ENCODE results near the gene FERMT3. TPM values are rescaled to one million over a fixed set of nuclear protein-coding genes. Genes with fewer than 3 reads are reported as not detected.

Gene FERMT3
- total and polyA plus RNA-seq, 2 of the 13 experiments (the other 11 are each of a cell fraction or from before 2014, with no cell fraction given): 0.29 TPM; not detected in 1

DNA sequence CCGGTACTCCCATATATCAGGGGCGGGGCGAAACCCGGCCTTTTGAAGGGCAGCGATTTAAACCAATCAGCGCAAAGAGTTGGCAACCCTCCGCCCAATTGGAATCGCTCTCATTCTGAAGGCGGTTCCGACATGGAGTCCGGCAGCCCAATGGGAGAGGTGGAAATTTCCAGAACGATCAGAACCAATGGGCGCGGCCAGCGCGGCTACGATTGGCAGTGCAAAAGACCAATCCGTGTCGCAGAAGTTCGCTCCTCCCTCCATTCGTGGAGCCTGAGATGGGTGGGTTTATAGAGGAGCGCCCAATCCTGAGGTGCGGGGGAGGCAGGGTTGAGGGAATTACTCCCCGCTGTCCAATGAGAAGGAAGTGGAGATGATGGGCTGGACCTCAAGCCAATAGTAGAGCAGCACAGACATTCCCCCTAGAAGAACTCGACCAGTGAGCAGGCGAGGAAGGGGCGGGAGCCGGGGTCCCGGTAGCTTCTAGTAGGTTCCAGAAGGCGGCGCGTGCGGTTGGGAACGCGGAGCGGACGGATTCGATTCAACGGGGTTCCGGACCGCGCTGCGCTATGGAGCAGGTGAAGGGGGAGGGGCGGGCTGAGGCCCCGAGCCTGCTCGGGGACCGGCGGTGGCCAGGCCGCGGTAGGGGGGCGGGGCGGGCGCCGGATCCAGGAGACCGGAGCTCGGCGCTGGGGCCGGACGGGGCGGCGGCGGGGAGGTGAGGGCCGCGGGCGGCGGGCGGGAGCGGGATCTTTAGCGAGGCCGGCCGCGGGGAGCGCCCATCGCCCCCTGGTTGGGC, 20.6 kb upstream of the FERMT3 start, which contains the start of gene STIP1 (continued):
- TF ChIP-seq, protein P1, sequence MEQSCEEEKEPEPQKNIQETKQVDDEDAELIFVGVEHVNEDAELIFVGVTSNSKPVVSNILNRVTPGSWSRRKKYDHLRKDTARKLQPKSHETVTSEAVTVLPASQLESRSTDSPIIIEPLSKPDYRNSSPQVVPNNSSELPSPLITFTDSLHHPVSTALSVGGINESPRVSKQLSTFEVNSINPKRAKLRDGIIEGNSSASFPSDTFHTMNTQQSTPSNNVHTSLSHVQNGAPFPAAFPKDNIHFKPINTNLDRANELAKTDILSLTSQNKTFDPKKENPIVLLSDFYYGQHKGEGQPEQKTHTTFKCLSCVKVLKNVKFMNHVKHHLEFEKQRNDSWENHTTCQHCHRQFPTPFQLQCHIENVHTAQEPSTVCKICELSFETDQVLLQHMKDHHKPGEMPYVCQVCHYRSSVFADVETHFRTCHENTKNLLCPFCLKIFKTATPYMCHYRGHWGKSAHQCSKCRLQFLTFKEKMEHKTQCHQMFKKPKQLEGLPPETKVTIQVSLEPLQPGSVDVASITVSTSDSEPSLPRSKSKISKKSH (CRISPR knock-in tag; IDR thresholded peaks at IDR 0.05; ENCODE audit: borderline replicate concordance): no peak
- TF ChIP-seq ZSCAN25 (CRISPR knock-in tag; IDR thresholded peaks at IDR 0.05): no peak
- no peak for TF ChIP-seq ZNF761 (CRISPR knock-in tag; conservative IDR thresholded peaks at IDR 0.05)
- TF ChIP-seq ZFY (CRISPR knock-in tag; IDR thresholded peaks at IDR 0.05): no peak
- no peak for TF ChIP-seq SALL2 (CRISPR knock-in tag; IDR thresholded peaks at IDR 0.05)
- TF ChIP-seq HIVEP1 (CRISPR knock-in tag; IDR thresholded peaks at IDR 0.05): no peak
- no peak for TF ChIP-seq MBNL3 (CRISPR knock-in tag; conservative IDR thresholded peaks at IDR 0.05)
- no peak for TF ChIP-seq BCL6 (CRISPR knock-in tag; IDR thresholded peaks at IDR 0.05)
- TF ChIP-seq, protein P2, sequence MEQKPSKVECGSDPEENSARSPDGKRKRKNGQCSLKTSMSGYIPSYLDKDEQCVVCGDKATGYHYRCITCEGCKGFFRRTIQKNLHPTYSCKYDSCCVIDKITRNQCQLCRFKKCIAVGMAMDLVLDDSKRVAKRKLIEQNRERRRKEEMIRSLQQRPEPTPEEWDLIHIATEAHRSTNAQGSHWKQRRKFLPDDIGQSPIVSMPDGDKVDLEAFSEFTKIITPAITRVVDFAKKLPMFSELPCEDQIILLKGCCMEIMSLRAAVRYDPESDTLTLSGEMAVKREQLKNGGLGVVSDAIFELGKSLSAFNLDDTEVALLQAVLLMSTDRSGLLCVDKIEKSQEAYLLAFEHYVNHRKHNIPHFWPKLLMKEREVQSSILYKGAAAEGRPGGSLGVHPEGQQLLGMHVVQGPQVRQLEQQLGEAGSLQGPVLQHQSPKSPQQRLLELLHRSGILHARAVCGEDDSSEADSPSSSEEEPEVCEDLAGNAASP (CRISPR knock-in tag; IDR thresholded peaks at IDR 0.05; ENCODE audit: borderline replicate concordance): peak; percentile 49; the same call in 1 of the 2 replicates
- TF ChIP-seq SMAD1 (CRISPR knock-in tag; IDR thresholded peaks at IDR 0.05; ENCODE audit: borderline replicate concordance, low read depth): no peak
- TF ChIP-seq TBX3 (IDR thresholded peaks at IDR 0.05; ENCODE audit: borderline replicate concordance): peak; percentile 90; the same call in 1 of the 2 replicates
- peak; percentile 40; the same call in 1 of the 2 replicates for TF ChIP-seq ZNF775 (CRISPR knock-in tag; IDR thresholded peaks at IDR 0.05; ENCODE audit: borderline replicate concordance)
- TF ChIP-seq ZNF83 (CRISPR knock-in tag; IDR thresholded peaks at IDR 0.05; ENCODE audit: borderline replicate concordance): no peak
- TF ChIP-seq, protein P3, sequence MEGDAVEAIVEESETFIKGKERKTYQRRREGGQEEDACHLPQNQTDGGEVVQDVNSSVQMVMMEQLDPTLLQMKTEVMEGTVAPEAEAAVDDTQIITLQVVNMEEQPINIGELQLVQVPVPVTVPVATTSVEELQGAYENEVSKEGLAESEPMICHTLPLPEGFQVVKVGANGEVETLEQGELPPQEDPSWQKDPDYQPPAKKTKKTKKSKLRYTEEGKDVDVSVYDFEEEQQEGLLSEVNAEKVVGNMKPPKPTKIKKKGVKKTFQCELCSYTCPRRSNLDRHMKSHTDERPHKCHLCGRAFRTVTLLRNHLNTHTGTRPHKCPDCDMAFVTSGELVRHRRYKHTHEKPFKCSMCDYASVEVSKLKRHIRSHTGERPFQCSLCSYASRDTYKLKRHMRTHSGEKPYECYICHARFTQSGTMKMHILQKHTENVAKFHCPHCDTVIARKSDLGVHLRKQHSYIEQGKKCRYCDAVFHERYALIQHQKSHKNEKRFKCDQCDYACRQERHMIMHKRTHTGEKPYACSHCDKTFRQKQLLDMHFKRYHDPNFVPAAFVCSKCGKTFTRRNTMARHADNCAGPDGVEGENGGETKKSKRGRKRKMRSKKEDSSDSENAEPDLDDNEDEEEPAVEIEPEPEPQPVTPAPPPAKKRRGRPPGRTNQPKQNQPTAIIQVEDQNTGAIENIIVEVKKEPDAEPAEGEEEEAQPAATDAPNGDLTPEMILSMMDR (CRISPR knock-in tag; IDR thresholded peaks at IDR 0.05): peak; percentile 60
- no peak for TF ChIP-seq ZNF343 (CRISPR knock-in tag; IDR thresholded peaks at IDR 0.05)
- TF ChIP-seq FOXP1 (IDR thresholded peaks at IDR 0.05): no peak
- no peak for TF ChIP-seq FOXP1 (CRISPR knock-in tag; IDR thresholded peaks at IDR 0.05)
- no peak for TF ChIP-seq MLLT10 (CRISPR knock-in tag; IDR thresholded peaks at IDR 0.05)
- TF ChIP-seq KAT8 (CRISPR knock-in tag; IDR thresholded peaks at IDR 0.05): peak; percentile 37; the same call in 1 of the 2 replicates
- no peak for TF ChIP-seq MTA1 (CRISPR knock-in tag; IDR thresholded peaks at IDR 0.05; ENCODE audit: borderline replicate concordance)
- TF ChIP-seq POLR2AphosphoS5 (IDR thresholded peaks at IDR 0.05; ENCODE audit: low read depth, low read length): peak; percentile 73
- TF ChIP-seq HNRNPUL1 (IDR thresholded peaks at IDR 0.05; ENCODE audit: low read depth, low read length): no peak
